ENCODE measurements around the gene DENND1A.

Gene DENND1A

DNA sequence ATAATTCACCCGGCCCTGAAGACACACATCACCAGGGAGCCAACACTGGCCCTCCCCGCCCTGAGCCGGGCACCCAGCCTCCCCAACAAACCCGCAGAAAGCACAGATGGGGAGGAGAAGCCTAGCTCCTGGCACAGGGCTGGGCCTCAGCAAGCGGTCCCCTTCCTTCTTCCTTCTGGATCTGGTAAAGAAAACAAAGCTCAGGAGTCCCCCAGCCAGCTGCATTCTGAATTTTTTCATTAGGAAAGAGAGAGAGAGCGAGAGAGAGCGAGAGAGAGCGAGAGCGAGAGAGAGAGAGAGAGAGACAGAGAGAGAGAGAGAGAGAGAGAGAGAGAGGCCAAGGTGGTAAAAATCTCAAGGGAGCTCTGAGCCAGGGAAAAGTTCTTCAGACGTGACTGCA, 378.2 kb downstream of the DENND1A start:
- DNase-seq = no peak

- DNase-seq = no peak
These were observed 379.1 kb downstream of the DENND1A start for GRCh38 chr9:123550797-123551196.

- no peak for DNase-seq
These were observed 379.9 kb downstream of the DENND1A start for GRCh38 chr9:123550012-123550411.

DNA sequence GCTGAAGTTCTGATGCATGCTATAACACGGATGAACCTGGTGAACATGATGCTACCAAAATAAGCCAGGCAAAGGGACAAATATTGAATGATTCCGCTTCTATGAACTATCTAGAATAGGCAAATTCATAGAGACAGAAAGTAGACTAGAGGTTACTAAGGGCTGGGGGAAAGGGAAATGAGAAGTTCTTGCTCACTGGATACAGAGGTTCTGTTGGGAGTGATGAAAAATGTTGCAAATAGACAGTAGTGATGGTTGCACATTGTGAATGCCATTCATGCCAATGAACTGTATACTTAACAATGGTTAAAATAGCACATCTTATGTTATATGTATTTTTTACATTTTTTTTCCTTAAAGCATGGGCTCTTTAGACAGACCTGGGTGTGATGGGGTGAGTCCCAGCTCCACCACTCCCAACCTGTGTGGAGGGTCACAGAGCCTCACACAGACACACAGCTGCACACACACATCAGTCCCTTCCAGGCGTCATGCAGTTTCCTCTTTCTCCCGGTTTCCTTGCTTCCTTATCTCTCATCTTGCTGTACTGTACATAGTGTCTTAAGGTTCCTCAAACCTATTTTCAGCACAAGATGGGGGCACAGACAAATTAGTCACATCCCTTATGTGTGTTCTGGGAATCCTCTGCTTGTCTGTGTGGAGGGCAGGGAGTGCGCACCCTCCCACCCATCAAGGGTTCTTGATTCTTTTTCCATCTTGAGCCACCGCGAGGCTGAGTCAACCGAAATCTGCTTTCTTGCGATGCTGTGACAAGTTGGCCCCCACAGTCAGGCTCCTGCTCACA, 381.0 kb downstream of the DENND1A start:
- DNase-seq = no peak

DNA sequence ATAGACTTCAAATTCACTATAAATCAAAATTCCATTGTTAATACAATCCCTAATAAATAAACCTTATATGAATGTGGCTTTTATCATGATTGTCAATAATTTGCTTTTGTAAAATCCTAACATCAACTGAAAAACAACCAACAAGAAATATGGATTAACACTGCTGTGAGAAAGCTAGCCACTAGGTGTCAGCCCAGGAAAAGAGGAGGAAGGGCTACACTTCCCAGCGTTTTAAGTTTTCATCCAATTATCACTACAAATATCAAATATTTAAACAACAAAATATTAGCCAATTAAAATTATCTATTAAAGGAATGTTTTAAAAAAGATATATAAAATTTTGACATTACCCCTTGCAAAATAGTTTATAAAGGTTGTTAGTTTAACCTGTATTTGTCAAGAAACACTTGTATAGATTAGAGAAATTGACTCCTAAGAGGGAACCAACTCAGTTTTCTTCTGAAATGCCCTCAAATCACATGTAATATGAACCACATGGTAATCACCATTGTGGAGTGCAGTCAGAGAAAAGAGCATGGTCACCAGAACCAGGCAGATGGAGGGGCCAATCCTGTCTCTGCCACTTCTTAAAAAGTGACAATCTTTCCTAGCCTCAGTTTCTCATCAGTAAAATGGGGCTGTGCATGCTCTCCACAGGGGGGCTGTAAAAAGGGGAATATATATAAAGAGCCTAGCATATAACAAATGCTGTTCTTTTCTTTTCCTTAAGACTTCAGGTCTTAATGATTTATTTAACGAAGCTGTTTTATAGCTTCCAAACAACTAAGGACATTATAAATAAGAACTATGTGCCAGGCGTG, 385.7 kb downstream of the DENND1A start:
- no peak for DNase-seq

GRCh38 chr9:123543492-123543891, 386.4 kb downstream of the DENND1A start:
- DNase-seq = no peak

GRCh38 chr9:123542435-123543225, 387.3 kb downstream of the DENND1A start:
- DNase-seq = no peak

- DNase-seq = no peak
These were observed 388.5 kb downstream of the DENND1A start for GRCh38 chr9:123541411-123541810.

- no peak for DNase-seq
These were observed 389.5 kb downstream of the DENND1A start for GRCh38 chr9:123540457-123540856.

- no peak for DNase-seq
These were observed 392.1 kb downstream of the DENND1A start for GRCh38 chr9:123537809-123538208.

- DNase-seq = no peak
These were observed 393.5 kb downstream of the DENND1A start for GRCh38 chr9:123536455-123536868.

- no peak for DNase-seq
These were observed 395.6 kb downstream of the DENND1A start for GRCh38 chr9:123534336-123534735.

GRCh38 chr9:123530244-123530643, 399.7 kb downstream of the DENND1A start:
- no peak for DNase-seq

DNA sequence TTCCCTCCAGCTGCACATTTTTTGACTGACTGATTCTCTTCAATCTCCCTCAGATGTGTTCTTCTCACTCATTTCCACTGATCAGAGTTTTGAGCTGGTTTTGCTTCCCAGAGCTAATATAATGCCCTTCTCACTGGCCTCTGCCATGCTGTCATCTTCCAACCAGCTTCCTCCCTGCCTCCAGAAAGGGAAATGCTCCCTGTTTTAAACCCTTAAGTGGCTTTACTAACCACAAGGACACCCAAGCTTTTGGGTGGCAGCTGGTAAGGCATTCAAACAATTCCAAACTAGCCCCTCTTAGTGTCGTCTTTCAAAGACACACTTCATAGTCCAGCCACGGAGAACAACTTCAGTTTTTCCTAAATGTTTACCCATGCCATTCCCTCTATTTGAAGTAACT, 401.4 kb downstream of the DENND1A start:
- DNase-seq = no peak

GRCh38 chr9:123527981-123528380, 401.9 kb downstream of the DENND1A start:
- DNase-seq = no peak

DNA sequence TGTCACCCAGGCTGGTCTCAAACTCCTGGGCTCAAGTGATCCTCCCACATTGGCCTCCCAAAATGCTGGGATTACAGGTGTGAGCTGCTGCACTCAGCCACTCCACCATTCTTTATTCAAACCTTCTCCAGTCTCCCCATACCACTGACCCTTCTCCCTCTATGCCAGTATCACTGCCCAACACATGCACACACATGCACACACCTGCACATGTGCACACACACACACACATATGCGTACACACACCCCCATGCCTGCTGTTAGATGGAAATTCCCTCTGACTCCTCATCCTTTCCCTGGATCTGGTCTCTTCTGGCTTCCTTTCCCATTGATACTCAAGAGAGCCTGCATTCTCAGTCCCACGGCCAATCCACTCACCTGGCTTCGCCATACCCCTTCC, 404.0 kb downstream of the DENND1A start:
- no peak for DNase-seq

DNA sequence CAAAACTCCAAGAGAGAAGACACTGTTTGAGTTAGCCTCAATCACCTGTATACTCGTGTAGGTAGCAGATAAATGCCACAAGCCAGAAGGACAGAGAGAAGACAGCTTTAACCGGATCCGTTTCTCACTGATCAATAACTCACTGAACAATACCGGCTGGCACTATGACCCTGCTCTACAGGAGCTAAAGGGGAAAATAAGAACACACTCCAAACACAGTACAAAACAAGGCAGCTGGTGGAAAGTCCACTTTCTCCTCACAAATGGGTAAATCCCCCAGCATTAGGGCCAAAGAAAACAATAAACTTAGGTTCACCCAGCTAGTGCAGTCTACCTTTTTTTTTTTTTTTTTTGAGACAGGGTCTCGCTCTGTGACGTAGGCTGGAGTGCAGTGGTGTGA, 404.5 kb downstream of the DENND1A start:
- DNase-seq = no peak

DNA sequence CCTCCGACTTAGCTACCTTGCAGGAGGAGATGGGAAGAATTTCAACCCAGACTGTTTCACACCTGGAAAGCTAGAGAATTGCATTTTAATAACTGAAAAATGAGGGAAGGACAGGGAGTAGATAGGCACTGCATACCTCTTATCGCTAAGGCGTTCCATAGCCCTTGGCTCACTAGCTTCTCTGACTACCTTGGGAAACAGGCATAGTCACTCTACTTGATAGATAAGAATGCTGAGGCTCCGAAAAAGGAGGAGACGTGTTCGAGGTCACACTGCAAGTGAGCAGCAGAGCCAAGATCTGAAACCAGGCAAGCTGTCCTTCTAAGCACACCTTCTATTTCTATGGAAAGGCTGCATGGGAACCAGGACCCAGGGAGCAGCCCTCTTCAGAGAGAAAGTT, 405.1 kb downstream of the DENND1A start:
- DNase-seq = no peak

DNA sequence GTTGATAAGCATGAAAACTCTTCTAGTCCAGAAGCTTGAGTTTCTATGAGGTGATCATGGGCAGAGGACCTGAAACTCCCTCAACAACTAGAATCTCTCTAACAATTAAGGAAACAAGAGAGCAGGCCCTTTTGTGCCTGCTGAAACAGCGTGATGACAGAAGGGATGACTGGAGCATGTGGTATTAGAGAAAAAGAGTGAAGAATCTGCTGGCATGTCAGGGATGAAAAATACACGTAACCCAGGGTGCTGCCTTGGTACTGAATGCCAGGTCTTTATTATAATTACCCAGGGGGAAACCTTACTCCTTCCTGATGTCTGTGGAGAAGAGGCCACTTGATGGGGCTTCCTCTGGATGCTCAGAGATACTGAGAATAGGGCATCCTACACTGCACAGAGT, 406.1 kb downstream of the DENND1A start:
- no peak for DNase-seq

DNA sequence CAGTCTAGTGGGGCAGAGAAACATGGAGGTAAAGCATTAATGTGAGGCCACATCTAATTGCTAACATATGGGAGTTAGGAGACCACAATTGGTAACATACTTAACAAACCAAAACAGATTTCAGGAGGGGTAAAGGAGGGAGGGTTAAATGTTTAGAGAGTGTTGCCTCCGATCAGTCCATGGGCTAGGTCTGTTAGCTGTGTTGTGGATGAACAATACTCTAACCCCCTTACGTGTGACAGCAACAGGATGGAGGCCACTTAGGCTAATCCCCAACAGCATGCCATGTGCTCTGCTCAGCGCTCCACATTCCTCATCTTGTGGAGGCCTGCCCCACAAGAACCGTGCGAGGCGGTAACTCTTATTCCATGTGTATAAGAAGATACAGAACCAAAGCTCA, 406.9 kb downstream of the DENND1A start:
- DNase-seq = no peak

- DNase-seq = no peak
These were observed 407.7 kb downstream of the DENND1A start for GRCh38 chr9:123522251-123522650.

DNA sequence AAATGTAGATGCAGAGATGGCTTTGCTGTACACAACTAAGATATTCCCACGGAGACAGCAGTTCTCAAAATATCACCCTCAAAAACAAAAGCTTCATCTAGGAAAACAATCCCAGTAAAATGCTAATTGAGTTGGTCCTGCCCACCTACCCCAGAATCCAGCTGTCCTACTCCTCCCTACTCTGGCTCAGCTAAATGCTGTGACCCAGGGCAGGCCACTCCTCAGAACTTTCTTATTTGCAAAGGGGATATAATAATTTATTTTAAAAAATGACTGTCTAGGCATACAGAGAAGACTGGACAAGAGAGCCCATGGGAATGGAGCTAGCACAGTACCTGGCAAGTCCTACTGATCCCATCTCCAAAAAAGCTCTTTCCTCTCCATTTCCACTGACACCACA, 411.6 kb downstream of the DENND1A start:
- DNase-seq = no peak

DNA sequence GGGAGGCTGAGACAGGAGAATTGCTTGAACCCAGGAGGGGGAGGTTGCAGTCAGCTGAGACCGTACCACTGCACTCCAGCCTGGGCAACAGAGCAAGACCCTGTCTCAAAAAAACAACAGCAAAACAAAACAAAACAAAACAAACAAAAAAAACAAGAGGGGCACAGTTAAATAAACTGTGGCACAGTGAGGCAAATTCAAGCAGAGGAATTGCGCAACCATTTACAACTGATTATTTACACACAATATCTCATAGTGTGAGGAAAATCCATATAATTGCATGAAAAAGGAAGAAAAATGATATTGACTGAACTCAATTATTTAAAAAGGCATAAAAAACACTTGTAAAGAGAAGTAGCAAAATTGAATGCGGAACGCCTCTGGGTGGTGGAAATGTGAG, 412.4 kb downstream of the DENND1A start:
- DNase-seq = no peak
